Vagina (tissue), 2 donors: ENCODE data around the gene PTPN2.

ENCODE experiments used
- POLR2A ChIP-seq, 2 donors: fragments of 450-650 bp; IDR thresholded peaks; one replicate each; pipeline ENCODE4 v1.6.1; 2017; ENCODE audit warnings: antibody characterized with exemption in 2 of 2, mild to moderate bottlenecking in 2 of 2, moderate library complexity in 2 of 2
- POLR2AphosphoS5 ChIP-seq, 2 donors: sonication (generic); formaldehyde crosslinking; IDR thresholded peaks; one replicate each; pipeline ENCODE4 v1.9.0; 2017; ENCODE audit warnings: antibody characterized with exemption in 2 of 2, mild to moderate bottlenecking in 2 of 2, low read depth in 1 of 2; ENCODE audit not compliant: insufficient read depth in 1 of 2
- TF ChIP-seq, protein P1 (sequence below), 3 experiments: fragments of 450-650 bp in 2 of 3; fragments of 200-600 bp in 1 of 3; sonication (generic) in 1 of 3; IDR thresholded peaks; one replicate each; pipeline ENCODE4 v1.5.1; 2017 to 2019; ENCODE audit warnings: antibody characterized with exemption in 3 of 3, mild to moderate bottlenecking in 2 of 3, moderate library complexity in 2 of 3

DNA sequence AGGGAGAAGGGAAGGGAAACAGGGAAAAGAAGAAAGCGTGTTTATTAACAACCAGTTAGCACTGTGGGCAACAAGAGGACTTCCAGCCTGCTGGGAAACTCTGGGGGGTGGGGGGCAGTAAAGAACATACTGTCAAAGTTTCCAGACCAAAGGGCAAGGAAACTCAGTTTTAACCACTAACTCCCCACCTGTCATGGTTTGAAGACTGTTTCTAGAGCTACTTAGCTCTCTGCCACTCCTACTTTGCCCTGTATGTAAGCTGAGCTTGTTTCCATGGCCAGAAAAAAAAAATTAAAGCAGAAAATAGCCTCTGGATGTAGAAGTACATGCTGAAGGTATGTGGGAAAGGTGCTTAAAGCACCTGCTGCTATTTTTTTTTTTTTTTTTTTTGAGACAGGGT is 11.0 kb upstream of the PTPN2 start:
- TF ChIP-seq, protein P1, sequence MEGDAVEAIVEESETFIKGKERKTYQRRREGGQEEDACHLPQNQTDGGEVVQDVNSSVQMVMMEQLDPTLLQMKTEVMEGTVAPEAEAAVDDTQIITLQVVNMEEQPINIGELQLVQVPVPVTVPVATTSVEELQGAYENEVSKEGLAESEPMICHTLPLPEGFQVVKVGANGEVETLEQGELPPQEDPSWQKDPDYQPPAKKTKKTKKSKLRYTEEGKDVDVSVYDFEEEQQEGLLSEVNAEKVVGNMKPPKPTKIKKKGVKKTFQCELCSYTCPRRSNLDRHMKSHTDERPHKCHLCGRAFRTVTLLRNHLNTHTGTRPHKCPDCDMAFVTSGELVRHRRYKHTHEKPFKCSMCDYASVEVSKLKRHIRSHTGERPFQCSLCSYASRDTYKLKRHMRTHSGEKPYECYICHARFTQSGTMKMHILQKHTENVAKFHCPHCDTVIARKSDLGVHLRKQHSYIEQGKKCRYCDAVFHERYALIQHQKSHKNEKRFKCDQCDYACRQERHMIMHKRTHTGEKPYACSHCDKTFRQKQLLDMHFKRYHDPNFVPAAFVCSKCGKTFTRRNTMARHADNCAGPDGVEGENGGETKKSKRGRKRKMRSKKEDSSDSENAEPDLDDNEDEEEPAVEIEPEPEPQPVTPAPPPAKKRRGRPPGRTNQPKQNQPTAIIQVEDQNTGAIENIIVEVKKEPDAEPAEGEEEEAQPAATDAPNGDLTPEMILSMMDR (IDR thresholded peaks at IDR 0.05), result no peak
- TF ChIP-seq POLR2AphosphoS5 (IDR thresholded peaks at IDR 0.05; ENCODE audit: insufficient read depth in 1 of 2, low read depth in 1 of 2) (no peak), POLR2A (IDR thresholded peaks at IDR 0.05) (no peak)
